ENCODE measurements around the gene ZNF574. TPM values are rescaled to one million over a fixed set of nuclear protein-coding genes. Genes with fewer than 3 reads are reported as not detected.

Gene ZNF574
- total and polyA plus RNA-seq, 2 donors (not counting 1 experiment from before 2014, with no cell fraction given), result 5.1 to 9.9 TPM

DNA sequence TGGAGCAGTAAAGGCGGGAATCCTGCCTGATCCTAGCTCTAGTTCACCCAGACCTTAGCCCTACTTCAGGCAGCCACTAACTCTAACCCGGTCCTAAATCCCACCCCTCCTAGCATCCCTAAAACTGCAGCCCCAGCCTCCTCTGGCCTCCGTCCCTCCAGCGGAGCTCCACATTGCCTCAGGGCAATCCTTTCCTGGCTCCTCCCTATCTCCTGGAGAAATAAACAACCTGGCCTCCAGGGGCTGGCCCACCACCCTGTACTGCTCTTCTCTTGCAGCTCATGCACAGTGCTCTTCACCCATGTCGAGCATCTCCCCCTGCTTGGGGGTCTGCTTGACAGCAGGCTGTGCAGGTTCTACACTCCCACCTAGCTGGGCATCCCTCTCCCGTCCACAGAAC is 49.6 kb downstream of the ZNF574 start:
- Histone ChIP-seq H3K9ac (ENCODE audit: insufficient read depth, low read length) (no peak overlapping the region), H3K9me3 (ENCODE audit: control insufficient read depth, insufficient read depth, low read depth, low read length) (no peaks in the 10 kb centered on the region), H4K20me1 (ENCODE audit: control insufficient read depth, extremely low read depth, insufficient read depth, low read length) (no peaks in the 10 kb centered on the region), H3K36me3 (ENCODE audit: control insufficient read depth, insufficient read depth, low read length) (no peaks in the 10 kb centered on the region), H3K27ac (ENCODE audit: insufficient read depth, low read length) (no peak overlapping the region), H3K4me1 (ENCODE audit: control insufficient read depth, extremely low read depth, insufficient read depth, low read length) (peaks cover 22% of the 10 kb centered on the region), H3K27me3 (ENCODE audit: control insufficient read depth, insufficient read depth, low read length) (no peaks in the 10 kb centered on the region), H3K79me2 (ENCODE audit: control insufficient read depth, insufficient read depth, low read length) (no peaks in the 10 kb centered on the region), H2AFZ (ENCODE audit: low read length) (no peak overlapping the region), H3K4me2 (ENCODE audit: extremely low read depth, insufficient read depth, low read length) (no peak overlapping the region), H3K4me3 (replicated peaks in 1 of 4; ENCODE audit: control extremely low read depth in 1 of 4, insufficient read depth in 1 of 4, low read depth in 3 of 4, low read length in 4 of 4) (no peak overlapping the region)
- TF ChIP-seq, protein P1, sequence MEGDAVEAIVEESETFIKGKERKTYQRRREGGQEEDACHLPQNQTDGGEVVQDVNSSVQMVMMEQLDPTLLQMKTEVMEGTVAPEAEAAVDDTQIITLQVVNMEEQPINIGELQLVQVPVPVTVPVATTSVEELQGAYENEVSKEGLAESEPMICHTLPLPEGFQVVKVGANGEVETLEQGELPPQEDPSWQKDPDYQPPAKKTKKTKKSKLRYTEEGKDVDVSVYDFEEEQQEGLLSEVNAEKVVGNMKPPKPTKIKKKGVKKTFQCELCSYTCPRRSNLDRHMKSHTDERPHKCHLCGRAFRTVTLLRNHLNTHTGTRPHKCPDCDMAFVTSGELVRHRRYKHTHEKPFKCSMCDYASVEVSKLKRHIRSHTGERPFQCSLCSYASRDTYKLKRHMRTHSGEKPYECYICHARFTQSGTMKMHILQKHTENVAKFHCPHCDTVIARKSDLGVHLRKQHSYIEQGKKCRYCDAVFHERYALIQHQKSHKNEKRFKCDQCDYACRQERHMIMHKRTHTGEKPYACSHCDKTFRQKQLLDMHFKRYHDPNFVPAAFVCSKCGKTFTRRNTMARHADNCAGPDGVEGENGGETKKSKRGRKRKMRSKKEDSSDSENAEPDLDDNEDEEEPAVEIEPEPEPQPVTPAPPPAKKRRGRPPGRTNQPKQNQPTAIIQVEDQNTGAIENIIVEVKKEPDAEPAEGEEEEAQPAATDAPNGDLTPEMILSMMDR (conservative IDR thresholded peaks at IDR 0.05 in 1 of 2, IDR thresholded peaks at IDR 0.05 in 1 of 2; ENCODE audit: low read depth in 1 of 2, low read length in 2 of 2), result no peak
- TF ChIP-seq EZH2 (IDR thresholded peaks at IDR 0.05; ENCODE audit: low read length, missing control alignments), result no peak
- no peak for DNase-seq (ENCODE audit: low read depth in 2 of 2)

DNA sequence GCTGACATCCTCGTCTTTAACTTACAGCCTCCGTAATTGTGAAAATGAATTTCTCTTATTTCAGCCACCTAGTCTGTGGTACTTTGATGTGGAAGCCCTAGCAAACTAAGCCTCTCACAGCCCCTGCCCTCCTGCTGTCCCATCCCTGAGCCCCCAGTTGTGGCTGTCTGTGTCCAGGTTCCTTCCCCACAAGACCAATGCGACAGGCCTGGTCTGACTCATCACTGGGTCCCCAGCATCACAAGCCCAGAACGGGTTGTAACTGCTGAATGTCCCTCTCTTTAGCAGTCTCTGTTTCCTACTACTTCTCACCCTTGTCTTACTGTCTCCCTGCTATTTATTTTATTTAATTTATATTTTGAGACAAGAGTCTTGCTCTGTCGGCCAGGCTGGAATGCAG is 50.6 kb downstream of the ZNF574 start:
- TF ChIP-seq, protein P1 (conservative IDR thresholded peaks at IDR 0.05 in 1 of 2, IDR thresholded peaks at IDR 0.05 in 1 of 2; ENCODE audit: low read depth in 1 of 2, low read length in 2 of 2), result no peak
- Histone ChIP-seq H4K20me1 (ENCODE audit: control insufficient read depth, extremely low read depth, insufficient read depth, low read length) (no peaks in the 10 kb centered on the region), H3K4me1 (ENCODE audit: control insufficient read depth, extremely low read depth, insufficient read depth, low read length) (peaks cover 16% of the 10 kb centered on the region)

DNA sequence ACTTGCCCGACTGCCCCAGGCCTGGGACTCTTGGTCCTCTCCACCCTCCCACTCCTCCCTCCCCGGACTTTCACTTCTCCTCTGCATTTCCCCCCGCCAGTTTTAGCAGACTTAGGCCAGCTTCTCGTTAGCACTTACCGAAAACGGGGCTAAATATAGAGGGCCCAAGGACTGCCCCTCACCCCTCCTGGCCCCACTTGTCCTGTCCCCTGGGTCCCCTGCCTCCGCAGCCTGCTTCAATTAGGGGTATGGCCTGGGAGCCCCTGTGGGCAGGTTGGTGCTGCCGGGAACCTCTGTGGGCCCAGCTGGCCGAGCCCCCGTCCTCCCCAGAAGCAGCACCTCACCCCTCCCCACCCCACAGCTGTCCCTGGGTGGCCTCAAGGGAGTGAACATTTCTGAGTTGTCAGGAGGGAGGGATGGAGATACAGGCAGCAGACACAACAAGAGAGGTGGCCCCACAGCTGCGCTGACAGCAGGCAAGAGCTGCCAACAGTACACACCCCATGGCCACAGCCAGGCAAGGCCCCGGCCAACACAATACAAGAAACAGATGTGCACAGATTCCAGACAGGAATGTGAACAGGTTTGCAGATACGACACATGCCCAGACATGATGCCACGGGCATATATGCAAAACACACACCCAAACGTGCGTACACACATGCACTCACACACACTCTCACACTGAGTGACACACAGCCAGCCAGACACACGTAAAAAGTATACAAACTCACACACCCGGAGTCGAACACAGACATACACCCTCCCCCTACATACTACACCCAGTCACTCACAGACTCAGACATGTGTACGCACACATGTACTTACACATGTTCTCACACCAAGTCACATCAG is 53.7 kb downstream of the ZNF574 start:
- no peak for TF ChIP-seq EZH2 (IDR thresholded peaks at IDR 0.05; ENCODE audit: low read length, missing control alignments)
- TF ChIP-seq, protein P1 (conservative IDR thresholded peaks at IDR 0.05 in 1 of 2, IDR thresholded peaks at IDR 0.05 in 1 of 2; ENCODE audit: low read depth in 1 of 2, low read length in 2 of 2), result no peak
- Histone ChIP-seq H3K27ac (ENCODE audit: insufficient read depth, low read length) (no peak overlapping the region), H2AFZ (ENCODE audit: low read length) (no peak overlapping the region), H3K4me2 (ENCODE audit: extremely low read depth, insufficient read depth, low read length) (peak overlapping the region; percentile 44), H3K27me3 (ENCODE audit: control insufficient read depth, insufficient read depth, low read length) (peaks cover 4% of the 10 kb centered on the region), H3K4me1 (ENCODE audit: control insufficient read depth, extremely low read depth, insufficient read depth, low read length) (peaks cover 15% of the 10 kb centered on the region), H3K79me2 (ENCODE audit: control insufficient read depth, insufficient read depth, low read length) (no peaks in the 10 kb centered on the region), H3K4me3 (replicated peaks in 1 of 4; ENCODE audit: control extremely low read depth in 1 of 4, insufficient read depth in 1 of 4, low read depth in 3 of 4, low read length in 4 of 4) (no peak overlapping the region), H3K9ac (ENCODE audit: insufficient read depth, low read length) (no peak overlapping the region), H3K36me3 (ENCODE audit: control insufficient read depth, insufficient read depth, low read length) (no peaks in the 10 kb centered on the region), H4K20me1 (ENCODE audit: control insufficient read depth, extremely low read depth, insufficient read depth, low read length) (no peaks in the 10 kb centered on the region), H3K9me3 (ENCODE audit: control insufficient read depth, insufficient read depth, low read depth, low read length) (no peaks in the 10 kb centered on the region)
- peak in 1 of 2 donors; percentile 45 for DNase-seq (ENCODE audit: low read depth in 2 of 2)

More for the DNA sequence above, 50.6 kb downstream of the ZNF574 start:
- Histone ChIP-seq H3K79me2 (ENCODE audit: control insufficient read depth, insufficient read depth, low read length) (no peaks in the 10 kb centered on the region), H3K4me2 (ENCODE audit: extremely low read depth, insufficient read depth, low read length) (no peak overlapping the region), H3K4me3 (replicated peaks in 1 of 4; ENCODE audit: control extremely low read depth in 1 of 4, insufficient read depth in 1 of 4, low read depth in 3 of 4, low read length in 4 of 4) (no peak overlapping the region), H3K27me3 (ENCODE audit: control insufficient read depth, insufficient read depth, low read length) (no peaks in the 10 kb centered on the region), H3K9me3 (ENCODE audit: control insufficient read depth, insufficient read depth, low read depth, low read length) (no peaks in the 10 kb centered on the region), H3K27ac (ENCODE audit: insufficient read depth, low read length) (no peak overlapping the region), H2AFZ (ENCODE audit: low read length) (no peak overlapping the region), H3K9ac (ENCODE audit: insufficient read depth, low read length) (no peak overlapping the region), H3K36me3 (ENCODE audit: control insufficient read depth, insufficient read depth, low read length) (no peaks in the 10 kb centered on the region)
- DNase-seq (ENCODE audit: low read depth in 2 of 2), result no peak

All from fibroblast of lung (primary cell).